AG04449 (cell line): ENCODE results near the gene ILDR2.

Source experiments
- CTCF ChIA-PET: fragments of 350-600 bp; formaldehyde crosslinking; extraction: SDS; loops from one replicate; lab custom pipeline; 2021; ENCODE audit warnings: antibody characterized with exemption; lab: Yijun Ruan, JAX
- POLR2A ChIA-PET: fragments of 400-600, 350-600 bp; formaldehyde crosslinking; extraction: SDS; loops from one replicate; lab custom pipeline; 2020; ENCODE audit warnings: antibody characterized with exemption, inconsistent platforms; lab: Yijun Ruan, JAX
- DNase-seq: peaks from one replicate; pipeline ENCODE4 v3.0.0-alpha.2; 2010; ENCODE audit warnings: low read depth, low spot score
- H3K4me3 ChIP-seq: 2 replicates; pipeline ENCODE4 v1.5.1; 2011; ENCODE audit warnings: low read depth, mild to moderate bottlenecking, control low read depth, low read length
- CTCF ChIP-seq: IDR thresholded peaks from one replicate; pipeline ENCODE4 v1.5.1; 2011; ENCODE audit warnings: mild to moderate bottlenecking, moderate library complexity, low read length, control low read depth, inconsistent platforms; ENCODE audit not compliant: insufficient read depth; ENCODE audit errors: missing control alignments

Gene ILDR2

DNA sequence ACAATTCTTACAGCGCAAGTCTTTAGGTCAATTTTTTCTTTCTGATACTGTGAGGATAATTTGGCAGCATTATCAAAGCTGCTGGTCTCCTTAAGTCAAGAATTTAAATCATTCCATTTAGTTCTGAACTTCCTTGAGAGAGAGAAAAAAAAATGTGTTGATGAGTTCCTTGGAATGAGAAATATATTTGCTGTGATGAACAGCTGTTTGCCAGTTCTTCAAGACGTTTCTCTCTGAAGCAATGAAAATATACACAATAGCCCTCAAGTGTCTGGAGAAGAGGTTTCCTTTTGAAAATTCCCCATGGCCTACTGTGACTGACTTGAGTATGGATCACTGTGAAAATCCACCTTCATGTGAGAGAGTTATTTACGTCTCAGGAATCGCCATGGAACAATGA lies 68.3 kb downstream of the ILDR2 start:
- ChIA-PET POLR2A (no interaction called here), CTCF (interaction anchor here (1.6 to 14.2 kb wide), 2 partner anchors 19 to 151 kb away, joined by 5 to 380 read pairs; no protein-coding TSS in a partner anchor)
- no peak overlapping the region for H3K4me3 ChIP-seq
- DNase-seq = no peak
- TF ChIP-seq CTCF = no peak

DNA sequence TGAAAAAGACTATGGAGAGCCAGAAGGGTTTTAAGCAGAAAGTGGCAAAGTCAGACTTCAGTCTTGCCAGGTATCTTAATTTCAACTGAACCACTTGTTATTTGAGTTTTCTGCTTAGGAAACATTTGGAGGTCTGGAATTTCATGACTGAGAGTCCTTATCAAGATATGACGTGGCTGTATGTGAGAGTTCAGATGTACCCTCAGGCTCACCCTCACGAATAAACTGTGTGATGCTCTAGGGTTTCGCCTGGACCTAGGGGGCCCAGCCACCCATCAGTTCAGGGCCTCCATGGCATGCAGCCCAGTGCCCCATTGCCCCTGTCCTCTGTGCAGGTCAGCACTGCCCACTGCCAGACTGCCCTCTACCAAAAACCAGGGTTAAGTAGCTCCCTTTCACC lies 68.7 kb downstream of the ILDR2 start:
- H3K4me3 ChIP-seq = no peak overlapping the region
- POLR2A ChIA-PET = no interaction called here
- TF ChIP-seq CTCF = no peak
- DNase-seq = no peak
- CTCF ChIA-PET = interaction anchor here (0.9 to 14.2 kb wide), 3 partner anchors 19 to 152 kb away, joined by 3 to 380 read pairs (median 5); no protein-coding TSS in a partner anchor

DNA sequence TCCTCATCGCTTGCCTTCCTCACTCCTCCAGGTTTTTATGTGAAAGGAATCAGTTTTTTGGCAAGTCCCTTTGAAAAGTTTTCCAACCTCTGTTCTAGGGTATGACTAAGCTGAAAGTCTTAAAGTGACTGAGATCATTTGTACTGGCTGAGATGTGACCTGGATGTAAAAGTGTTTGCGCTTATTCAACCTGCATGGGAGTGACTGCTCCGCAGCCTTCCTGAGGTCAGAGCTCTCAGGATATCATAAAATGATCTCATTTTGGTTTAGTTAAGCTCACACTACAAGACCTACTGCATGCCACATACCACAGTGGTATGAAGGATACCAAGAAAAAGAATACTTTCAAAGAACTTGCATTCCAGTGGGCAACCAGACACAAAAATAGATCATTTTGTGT lies 69.4 kb downstream of the ILDR2 start:
- CTCF ChIA-PET = interaction anchor here (0.9 to 14.2 kb wide), 4 partner anchors 17 to 426 kb away, joined by 3 to 380 read pairs (median 3); no protein-coding TSS in a partner anchor
- TF ChIP-seq CTCF = no peak
- peak; percentile 33 for DNase-seq
- no peak overlapping the region for H3K4me3 ChIP-seq
- POLR2A ChIA-PET = no interaction called here

DNA sequence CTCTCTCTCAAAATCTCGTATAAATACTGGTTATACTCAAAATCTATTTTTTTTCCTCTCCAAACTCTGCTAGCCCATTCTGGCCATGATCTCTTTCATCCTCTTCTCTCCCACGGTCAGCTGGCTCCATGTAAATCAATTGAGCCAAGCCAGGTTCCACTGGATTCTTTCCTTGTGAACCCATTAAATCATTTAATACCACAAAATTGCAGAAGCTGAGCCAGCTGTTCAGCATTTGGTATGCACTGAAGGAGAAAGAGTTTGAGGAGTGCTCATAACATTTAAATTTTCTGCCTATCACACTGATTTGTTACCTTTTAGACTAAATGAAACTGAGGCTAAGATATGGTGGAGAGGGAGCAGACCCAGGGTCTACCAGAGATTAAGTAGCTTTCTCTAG lies 70.2 kb downstream of the ILDR2 start:
- ChIA-PET POLR2A (no interaction called here), CTCF (interaction anchor here (0.6 to 14.2 kb wide), 4 partner anchors 16 to 425 kb away, joined by 3 to 380 read pairs (median 3); no protein-coding TSS in a partner anchor)
- H3K4me3 ChIP-seq = no peak overlapping the region
- TF ChIP-seq CTCF = no peak
- DNase-seq = no peak

- TF ChIP-seq CTCF = no peak
- ChIA-PET CTCF (interaction anchor here (1.0 to 14.2 kb wide), 2 partner anchors 20 to 155 kb away, joined by 3 to 380 read pairs; no protein-coding TSS in a partner anchor), POLR2A (no interaction called here)
- DNase-seq = no peak
- H3K4me3 ChIP-seq = no peak overlapping the region
Measured at GRCh38 chr1:166903232-166903631, 72.1 kb downstream of the ILDR2 start.

- POLR2A ChIA-PET = no interaction called here
- DNase-seq = no peak
- CTCF ChIA-PET = interaction anchor here (0.9 kb wide), 1 partner anchor 156 kb away, joined by 7 read pairs; no protein-coding TSS in a partner anchor
Measured at GRCh38 chr1:166902279-166902678, 73.1 kb downstream of the ILDR2 start.

More at GRCh38 chr1:166902279-166902678, 73.1 kb downstream of the ILDR2 start:
- no peak overlapping the region for H3K4me3 ChIP-seq
- TF ChIP-seq CTCF = no peak
